ENCODE data around the gene PANX1.

GRCh38 chr11:94178331-94178730 is 49.7 kb downstream of the PANX1 start:
- TF ChIP-seq POLR2A (IDR thresholded peaks at IDR 0.05; ENCODE audit: low read length) (no peak), GATA1 (IDR thresholded peaks at IDR 0.05; ENCODE audit: low read depth, low read length) (no peak)
